Measurements from ENCODE around the gene PGA3.
"Not testable (repeated sequence)": the region's sequence is repeated elsewhere in the genome, so short reads cannot be mapped to it uniquely, and the experiment has no call there.

GRCh38 chr11:61165785-61166184 lies 37.5 kb upstream of the PGA3 start:
- not testable (repeated sequence) for TF ChIP-seq CTCF (IDR thresholded peaks at IDR 0.05); FOXM1 (IDR thresholded peaks at IDR 0.05; ENCODE audit: low read depth); EP300 (IDR thresholded peaks at IDR 0.05; ENCODE audit: borderline replicate concordance in 1 of 2, low read depth in 1 of 2, low read length in 1 of 2); MAX (IDR thresholded peaks at IDR 0.05; ENCODE audit: low read depth); POLR2AphosphoS5 (IDR thresholded peaks at IDR 0.05; ENCODE audit: low read depth, low read length); FOSL2 (IDR thresholded peaks at IDR 0.05; ENCODE audit: borderline replicate concordance, low read depth); NFIC (IDR thresholded peaks at IDR 0.05; ENCODE audit: borderline replicate concordance); PBX3 (IDR thresholded peaks at IDR 0.05); SIN3A (IDR thresholded peaks at IDR 0.05; ENCODE audit: borderline replicate concordance, low read depth, low read length); TCF12 (IDR thresholded peaks at IDR 0.05); ZBTB33 (IDR thresholded peaks at IDR 0.05; ENCODE audit: borderline replicate concordance, low read depth); JUND (IDR thresholded peaks at IDR 0.05); TAF1 (IDR thresholded peaks at IDR 0.05; ENCODE audit: borderline replicate concordance, low read depth, low read length); SMC3 (IDR thresholded peaks at IDR 0.05; ENCODE audit: low read depth, low read length)
